Choroid plexus epithelial cell (primary cell): ENCODE data around the gene PMEL.

ENCODE experiments used
- DNase-seq: peaks from one replicate; pipeline ENCODE4 v3.0.0-alpha.2; 2010; ENCODE audit warnings: low read depth
- H3K4me3 ChIP-seq: 2 replicates; pipeline ENCODE4 v1.5.1; 2011; ENCODE audit warnings: low read depth, mild to moderate bottlenecking, control low read depth, low read length, moderate library complexity
- CTCF ChIP-seq: conservative IDR thresholded peaks from 2 replicates; pipeline ENCODE4 v1.5.1; 2011; ENCODE audit warnings: low read depth, mild to moderate bottlenecking, control low read depth, inconsistent platforms, low read length, moderate library complexity

PMEL gene

GRCh38 chr12:55915482-55915859 lies 50.4 kb downstream of the PMEL start:
- DNase-seq: no peak
- TF ChIP-seq CTCF: no peak
- H3K4me3 ChIP-seq: no peak overlapping the region

- no peak overlapping the region for H3K4me3 ChIP-seq
- no peak for TF ChIP-seq CTCF
- no peak for DNase-seq
These were observed 52.9 kb downstream of the PMEL start for GRCh38 chr12:55912908-55913307.

GRCh38 chr12:55909513-55909884 lies 56.3 kb downstream of the PMEL start:
- no peak overlapping the region for H3K4me3 ChIP-seq
- TF ChIP-seq CTCF: no peak
- DNase-seq: no peak

GRCh38 chr12:55908726-55909512 lies 56.9 kb downstream of the PMEL start:
- TF ChIP-seq CTCF: no peak
- H3K4me3 ChIP-seq: no peak overlapping the region
- DNase-seq: peak; percentile 65

GRCh38 chr12:55906056-55906455 lies 59.8 kb downstream of the PMEL start:
- peak; percentile 66 for DNase-seq
- no peak overlapping the region for H3K4me3 ChIP-seq
- no peak for TF ChIP-seq CTCF
